Measurements from ENCODE around the gene RGL1.

Gene RGL1

DNA sequence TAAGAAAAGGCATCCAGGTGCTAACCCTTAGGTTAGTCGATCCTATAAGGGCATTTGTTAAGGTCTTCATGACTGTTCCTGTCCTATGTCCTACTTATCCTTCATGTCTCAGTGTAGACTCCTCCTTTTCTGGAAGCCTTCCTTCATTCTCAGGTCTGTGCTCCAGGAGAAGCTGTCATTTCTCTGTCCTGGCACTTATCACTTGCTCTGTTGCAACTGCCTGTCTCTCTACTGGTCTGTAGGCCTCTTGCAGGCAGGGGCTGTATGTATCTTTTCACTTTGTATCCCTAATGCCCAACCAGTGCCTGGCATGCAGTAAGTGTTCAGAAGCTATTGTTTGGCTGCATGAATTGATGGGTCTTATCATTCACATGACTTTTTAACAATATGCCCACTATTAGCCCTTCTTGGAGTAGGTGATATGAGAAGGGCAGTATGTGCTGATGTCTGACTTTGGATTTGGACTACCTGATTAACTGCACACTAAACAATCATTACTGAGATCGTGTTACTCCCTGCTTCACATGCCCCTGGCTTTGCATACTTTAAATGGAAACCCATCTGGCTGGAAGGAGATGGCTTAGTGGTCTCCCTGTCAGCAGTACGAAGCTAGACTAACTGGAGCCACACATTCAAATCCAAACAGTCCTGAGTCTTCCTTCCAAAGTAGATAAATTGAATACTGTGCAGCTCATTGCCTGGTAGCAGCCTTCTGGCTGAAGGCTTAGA is 88.8 kb downstream of the RGL1 start:
- DNase-seq = no peak

DNA sequence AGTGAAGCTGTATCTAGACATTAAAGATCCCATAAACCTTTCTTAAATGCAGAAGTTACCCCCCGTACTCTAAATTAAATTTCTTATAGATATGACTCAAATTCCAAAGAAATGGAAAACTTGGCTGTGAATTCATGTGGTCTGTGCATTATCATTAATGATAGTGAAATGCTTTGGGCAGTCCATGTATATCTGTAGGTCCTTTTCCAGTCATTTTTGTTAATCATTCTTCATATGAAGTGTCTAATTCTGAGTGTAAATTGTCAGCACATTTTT is 89.3 kb downstream of the RGL1 start:
- no peak for DNase-seq

DNA sequence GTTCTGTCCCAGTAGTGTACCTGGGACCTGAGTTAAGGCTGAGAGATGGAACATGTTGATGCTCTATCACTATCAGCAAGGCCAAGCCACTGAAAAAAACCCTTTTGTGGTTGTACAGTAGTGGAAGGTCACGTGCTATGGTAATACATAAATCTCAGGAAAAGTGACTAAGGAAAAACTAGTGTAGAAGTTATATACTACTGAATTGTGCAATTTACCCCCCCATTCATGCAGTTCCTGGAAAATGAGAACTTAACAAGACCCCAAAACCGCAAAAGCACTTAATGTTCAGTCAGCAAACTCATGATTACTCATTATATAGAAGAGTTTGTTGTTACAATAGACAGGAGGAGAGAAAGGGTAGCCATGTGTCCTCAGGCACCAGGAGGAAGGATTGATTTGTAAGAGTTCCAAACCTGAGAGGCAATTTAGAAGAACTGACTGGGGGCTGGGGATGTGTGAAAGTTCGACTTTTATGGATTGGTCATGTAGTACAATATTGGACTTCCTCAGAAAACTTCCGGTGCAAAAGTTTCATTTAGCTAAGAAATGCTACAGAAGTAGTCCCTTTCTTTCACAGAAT is 91.6 kb downstream of the RGL1 start:
- DNase-seq = no peak

DNA sequence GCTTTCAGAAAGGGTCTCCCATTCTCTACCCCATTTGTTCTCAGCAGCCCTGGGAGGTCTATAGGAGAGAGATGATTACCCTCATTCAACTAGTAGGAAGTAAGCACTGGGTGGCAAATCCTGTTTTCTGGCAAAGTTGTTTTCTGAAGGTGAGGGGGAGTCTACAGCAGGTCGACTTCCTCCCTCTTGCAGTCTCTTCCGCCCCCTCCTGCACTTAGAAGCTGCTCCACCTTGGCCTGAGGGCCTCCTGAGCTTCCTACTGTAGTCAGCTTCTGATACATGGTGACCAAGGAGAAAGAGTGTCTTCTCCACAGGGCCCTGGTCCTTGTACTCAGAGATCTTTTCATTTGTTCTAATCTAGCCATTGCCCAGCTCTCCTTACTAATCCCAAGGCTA is 93.1 kb downstream of the RGL1 start:
- DNase-seq = no peak

DNA sequence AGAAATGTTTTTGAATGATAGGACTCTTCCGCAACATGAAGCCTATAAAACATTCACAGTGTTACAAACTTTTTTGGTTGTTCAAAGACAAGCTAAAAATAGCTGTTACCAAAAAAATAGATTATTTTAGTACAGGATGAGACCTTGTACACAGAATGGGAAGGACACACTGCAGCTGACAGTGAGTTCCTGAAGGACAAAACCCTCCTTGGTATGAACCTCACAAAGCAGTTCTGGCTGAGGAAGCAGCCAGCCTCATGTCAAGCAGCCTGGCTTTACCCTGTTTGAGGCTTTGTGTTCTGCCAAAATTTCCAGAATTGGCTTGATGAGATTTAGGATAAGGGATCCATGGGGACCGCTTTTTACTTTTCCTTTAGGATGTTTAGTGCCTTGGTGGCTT is 93.7 kb downstream of the RGL1 start:
- DNase-seq = no peak

DNA sequence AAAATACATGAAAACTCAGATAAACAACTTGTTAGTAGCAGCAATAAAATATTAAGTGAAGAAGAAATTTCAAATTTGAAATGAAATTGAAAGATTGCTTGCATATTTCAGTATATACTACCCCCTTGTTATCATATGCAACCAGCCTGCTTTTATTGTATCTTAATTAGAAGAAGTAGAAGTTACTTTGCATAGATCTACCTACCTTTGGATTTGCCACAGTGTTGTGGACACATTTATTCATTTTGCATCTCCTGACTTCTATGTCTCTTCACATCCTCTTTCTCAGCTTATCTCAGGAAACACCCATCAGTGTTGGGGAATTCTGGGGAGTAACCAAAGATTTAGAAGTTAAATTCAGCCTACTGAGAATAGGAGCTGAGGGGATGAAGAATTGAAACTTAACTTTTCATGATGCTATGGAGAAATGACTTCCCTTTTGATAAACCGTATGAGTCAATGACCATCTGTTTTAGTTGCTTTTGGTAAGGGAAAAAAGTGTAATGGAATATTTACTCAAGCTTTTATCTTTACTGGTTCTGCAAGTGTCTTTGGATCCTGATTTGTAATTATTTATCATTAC is 96.9 kb downstream of the RGL1 start:
- no peak for DNase-seq

DNA sequence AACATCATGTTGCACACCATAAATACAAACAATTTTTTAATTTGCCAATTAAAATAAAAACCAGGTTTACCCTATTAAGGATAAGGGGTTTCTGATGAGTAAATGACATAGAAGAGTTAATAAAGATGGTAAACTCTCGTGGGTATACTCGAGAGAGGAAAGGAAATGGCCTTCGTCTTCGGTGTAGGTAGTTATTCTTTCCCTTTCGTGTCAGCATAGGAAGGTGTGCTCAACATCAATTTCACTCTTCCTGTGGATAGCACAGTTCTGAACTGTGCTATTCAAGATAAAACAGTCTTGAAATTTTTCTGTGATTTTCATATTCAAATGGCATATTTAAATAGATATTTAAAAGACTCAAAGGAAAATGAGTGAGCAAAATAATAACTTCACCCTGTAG is 98.2 kb downstream of the RGL1 start:
- no peak for DNase-seq

DNA sequence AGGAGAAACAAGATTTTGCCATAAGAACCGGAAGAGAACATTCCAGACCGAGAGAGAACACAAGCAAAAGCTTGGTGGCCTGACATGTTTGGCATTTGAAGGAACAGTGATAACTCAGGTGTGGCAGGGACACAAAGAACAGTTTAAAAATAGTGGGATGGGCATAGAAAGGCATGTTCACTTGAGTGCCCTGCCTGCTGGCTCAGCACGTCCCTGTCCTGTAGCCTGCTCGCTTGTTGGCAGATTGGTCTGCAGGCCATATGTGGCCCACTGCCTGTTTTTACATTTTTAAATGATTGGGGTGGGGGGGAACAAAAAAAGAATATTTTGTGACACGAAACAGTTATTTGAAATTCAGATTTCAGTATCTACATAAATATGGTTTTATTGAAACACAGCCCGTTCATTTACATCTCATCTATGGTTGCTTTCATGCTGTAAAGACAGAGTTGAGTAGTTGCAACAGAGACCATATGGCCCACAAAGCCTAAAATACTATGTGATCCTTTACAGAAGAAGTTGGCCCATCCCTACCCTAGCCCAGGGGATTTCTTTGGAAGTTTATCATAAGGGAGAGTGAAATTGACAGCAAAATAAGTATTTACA is 100.7 kb downstream of the RGL1 start:
- no peak for DNase-seq

DNA sequence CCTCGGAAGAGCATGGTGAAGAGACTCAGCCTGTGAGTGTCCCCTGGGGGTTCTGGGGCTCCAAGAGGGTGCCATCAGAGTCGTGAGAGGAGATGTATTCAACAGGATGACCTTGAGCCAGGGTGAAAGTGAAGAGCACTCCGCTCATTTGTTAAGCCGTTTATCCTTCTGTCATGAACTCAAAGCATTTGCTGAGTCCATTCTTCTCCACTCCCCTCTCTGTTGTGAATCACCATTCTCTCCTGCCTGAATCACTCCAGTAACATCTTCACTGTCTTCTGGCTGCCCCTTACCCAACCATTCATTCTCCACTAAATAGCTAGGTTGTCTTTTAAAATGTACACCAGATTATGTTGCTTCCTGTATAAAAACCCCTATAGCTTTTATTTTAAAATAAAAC is 102.2 kb downstream of the RGL1 start:
- no peak for DNase-seq

DNA sequence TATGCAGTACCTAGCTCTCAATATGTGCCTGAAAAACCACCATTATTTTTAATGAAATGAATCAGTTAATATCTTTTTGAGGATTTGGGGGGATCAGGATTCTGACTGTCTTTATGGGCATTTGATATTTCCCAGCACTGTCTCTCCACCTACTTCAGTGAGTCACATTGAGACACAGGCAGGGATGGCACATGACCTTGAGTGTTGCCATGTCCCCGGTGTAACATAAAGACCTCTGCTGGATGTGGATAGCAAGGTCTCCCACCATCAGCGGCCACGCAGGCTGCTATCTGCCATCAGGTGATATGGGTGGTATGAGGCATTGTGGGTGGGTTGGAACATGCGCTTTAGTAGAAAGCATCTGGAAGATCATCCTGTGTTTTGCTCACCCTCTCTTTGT is 103.2 kb downstream of the RGL1 start:
- no peak for DNase-seq

DNA sequence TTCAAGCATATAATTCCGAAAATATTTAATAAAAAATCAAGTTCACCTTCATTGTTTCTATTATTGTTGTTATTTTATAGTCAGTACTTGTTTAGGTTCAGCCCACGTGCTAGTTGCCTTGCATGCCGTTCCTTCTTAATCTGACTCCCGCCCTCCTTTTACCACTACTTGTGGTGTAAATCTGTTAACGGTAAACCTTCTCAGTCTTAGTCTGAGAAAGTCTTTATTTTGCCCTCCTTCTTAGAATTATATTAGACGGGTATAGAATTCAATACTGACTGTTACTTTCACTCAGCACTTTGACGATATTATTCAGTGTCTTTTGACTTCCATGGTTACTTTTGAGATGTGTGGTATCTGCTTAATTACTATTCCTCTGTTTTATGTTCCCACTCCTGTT is 104.8 kb downstream of the RGL1 start:
- no peak for DNase-seq

DNA sequence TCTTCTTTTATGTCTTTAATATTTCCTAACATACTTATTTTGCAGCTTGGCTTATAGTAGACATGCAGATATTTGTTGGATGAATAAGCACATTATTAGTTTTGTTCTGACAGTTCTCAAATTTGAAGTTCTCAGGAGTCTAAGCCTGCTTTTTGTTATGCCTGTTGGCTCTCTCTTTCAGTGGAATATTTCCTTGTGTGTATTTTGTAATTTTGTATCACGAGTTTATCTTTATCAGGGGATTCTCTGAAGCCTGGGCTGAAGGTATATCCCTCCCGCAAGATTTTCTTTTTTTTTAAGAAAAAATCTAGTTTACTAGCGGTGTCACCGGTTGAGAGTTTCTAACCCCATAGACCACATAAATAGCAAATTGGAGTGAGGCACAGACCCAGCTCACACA is 105.9 kb downstream of the RGL1 start:
- DNase-seq = no peak

DNA sequence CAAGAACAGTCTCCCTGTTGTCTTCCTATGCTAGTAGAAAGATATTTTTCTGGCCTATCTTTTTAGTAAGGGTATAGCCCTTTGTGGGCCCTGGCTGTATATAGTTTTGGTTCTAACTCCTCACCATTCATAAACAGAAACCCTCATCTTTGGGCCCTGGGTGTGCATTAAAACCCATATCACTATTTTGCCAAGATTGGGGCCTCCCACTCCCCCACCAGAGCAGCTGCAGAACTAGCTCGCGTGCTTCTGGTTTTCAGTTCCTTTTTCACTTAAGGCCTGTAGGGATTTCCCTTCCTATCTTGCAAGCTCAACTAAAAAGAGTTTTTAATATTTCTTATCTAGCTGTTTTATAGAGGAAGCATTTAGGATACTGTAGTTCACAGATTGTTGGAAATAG is 106.4 kb downstream of the RGL1 start:
- no peak for DNase-seq

DNA sequence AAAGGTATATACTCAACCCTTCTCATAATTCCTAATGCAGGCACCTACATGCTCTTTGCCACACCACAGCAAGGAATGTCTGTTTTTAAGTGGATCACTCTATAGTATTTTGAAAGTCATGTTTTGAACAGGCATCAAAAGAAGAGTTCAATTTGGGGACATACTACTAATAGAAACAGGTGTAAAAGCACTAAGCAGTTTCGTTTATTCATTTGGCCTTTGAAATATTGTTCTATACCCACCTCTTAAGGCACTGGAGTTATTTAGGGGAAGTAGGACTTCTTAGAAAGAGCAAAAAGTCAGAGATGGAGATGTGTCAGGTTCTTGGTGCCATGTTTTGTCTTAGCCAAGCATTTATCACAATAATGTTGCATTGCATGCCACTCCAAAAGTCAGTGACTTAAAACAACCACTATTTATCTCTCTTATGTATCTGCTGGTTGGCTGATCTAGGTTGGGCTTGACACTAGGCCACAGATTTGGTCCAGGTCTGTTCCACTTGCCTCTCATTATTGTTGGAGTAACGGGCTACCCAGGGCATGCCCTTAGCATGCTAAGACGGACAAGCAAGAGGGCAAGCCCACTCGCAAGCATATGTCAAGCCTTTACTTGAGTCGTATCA is 107.5 kb downstream of the RGL1 start:
- DNase-seq = no peak

DNA sequence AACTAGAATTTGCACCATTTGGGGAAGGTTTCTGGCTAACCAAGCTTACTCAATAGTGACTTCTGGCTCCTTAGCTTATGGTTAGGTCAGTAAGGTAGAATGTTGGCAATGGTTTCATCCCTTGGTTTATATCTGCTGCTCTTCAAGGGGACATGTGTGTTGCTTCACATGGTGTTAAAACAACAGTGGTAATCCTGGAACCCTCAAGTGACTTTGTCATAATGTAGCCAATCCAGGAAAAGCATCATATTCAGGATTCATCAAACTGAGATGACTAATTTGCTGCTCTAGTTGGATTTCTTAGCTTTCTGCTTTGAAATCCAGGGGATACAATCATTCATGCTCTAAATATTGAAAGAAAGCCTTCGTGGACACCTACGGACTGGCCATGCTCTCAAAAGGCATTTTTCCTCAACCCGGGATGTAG is 108.7 kb downstream of the RGL1 start:
- DNase-seq = no peak

DNA sequence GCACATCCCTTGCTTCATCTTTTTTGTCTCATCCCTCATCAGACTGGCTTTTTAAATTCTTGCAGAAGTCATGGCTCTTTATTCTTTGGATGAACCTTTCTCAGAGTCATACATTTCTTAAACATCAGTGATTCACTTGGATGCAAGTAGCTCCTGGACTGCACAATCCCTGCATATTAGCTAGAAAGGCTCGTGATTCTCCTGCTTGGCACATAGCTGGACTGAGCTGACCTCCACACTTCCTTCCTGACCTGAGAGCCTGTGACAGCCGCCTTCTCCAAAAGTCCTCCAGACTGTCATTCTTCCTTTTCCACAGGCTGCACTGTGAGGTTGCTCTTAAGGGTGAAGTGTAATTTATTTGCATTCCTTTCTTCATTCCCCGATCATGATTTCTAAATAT is 109.4 kb downstream of the RGL1 start:
- no peak for DNase-seq

DNA sequence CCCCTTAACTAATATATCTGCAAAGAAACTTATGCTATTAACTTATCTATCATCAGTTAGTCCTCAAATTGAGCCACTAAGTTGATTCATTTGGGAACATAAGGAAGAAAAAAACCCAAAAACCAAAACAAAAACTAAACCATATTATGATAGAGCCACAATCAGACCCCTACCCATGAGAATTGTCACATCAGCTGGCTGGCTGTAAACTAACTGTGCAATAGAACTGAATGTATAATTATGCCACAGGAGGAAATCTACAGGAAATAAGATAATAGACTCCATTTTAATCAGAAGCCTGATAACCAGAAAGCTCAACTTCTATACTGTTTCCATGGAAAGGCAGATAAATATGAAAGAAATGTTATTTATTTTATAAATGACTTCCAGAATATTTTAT is 110.0 kb downstream of the RGL1 start:
- no peak for DNase-seq

DNA sequence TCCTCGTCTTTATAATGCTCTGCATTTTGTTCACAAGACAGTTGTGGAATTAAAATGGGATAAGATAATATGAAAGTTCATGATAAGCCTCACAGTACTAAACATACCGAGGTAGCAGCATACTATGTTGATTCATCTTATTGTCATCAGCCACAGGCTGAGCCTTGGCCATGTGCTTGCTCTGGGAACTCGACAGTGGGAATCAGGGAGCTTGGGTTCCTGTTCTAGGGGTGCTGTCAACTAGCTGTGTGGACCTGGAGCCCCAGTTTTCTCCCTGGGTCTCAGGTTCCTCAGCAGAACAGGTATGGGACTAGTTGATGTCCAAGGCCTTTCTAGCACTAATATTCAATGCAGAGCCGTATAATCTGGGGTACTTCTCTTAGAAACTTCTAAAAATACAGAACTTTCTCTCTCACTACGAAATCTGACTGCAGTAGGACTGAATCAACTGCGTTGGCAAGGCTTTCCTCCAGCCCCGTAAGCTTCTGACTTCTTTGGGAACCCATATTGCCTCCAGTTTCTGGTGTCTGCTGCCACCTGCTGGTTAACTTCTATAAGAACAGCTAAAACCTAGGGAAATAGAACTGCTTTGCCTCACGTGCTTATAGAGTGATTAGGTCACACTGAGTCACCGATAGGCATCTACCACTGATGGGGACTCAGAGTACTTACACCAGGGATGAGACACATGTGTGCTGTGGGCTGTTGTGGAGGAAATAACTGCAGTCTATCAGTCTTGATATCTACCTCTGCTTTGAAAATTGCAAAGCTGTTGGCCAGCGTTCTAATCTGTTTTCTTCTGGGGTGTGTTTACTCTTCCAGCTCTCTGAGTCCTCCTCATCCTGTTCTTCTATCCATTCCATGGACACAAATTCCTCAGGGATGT is 110.9 kb downstream of the RGL1 start:
- DNase-seq = peak; percentile 16 to 83

DNA sequence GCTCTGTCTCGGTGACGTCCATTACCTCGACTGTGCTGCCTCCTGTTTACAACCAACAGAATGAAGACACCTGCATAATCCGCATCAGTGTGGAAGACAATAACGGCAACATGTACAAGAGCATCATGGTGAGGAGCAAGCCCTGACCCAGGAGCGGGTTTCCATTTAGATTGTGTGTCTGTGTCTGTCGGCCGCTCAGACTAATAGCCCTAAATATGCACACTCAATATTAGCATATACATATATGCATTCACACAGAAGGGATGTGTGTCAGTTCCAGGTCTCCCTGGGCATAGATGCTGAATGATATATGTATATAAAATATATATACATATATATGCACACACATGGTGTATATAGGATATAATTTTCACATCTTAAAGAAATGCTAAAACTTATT is 111.7 kb downstream of the RGL1 start:
- no peak for DNase-seq

DNA sequence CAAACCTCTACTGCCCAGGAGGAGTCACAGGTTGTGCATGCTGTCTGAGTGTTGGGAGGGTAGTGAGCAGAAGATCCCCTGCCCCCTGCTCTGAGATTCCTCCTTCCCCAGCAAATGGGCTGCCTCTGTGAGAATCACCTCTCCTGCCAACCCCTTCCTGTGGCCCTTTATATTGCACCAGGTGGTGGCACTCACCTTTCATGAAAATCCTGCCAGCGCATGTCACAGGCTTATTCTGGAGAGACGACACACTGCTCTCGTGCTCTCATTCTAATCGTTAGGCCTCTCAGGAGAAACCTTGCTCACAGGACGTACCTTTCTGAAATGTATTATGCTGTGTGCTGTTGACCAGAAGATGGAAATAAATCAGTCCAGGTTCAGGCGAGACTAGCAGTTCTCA is 113.7 kb downstream of the RGL1 start:
- DNase-seq = peak in 1 of 2 experiments; percentile 20

DNA sequence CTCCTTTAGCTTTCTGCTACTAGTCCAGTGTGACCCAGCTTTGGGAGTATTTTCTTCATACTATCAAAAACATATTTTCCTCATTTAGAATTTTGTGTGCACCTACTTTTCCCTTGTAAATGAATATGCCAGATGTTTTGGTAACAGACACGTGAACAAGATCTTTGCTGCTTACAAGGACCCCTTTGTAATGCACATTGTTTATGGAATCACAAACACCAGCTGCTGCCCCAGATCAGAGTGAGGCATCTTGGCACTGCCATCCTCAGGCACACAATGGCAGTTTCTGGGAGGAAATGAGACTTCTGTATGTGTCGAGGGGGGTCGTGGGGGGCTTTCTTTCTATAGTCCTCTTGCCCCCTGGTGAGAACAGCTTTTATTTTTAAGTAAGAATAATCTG is 115.7 kb downstream of the RGL1 start:
- no peak for DNase-seq

DNA sequence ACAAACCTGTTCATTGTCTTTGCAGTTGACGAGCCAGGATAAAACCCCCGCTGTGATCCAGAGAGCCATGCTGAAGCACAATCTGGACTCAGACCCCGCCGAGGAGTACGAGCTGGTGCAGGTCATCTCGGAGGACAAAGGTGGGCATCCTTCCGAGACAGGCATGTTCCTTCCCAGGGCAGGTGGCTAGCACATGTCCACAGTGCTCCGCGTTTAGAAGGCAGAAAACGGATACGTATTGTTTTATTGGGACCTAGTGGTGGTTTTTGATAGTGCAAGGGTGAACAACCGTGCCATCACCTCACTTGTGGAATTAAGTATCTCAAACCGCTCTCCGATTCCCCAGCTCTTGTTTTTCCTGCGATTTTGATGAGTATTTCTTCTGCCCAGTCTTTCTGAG is 117.3 kb downstream of the RGL1 start:
- no peak for DNase-seq

DNA sequence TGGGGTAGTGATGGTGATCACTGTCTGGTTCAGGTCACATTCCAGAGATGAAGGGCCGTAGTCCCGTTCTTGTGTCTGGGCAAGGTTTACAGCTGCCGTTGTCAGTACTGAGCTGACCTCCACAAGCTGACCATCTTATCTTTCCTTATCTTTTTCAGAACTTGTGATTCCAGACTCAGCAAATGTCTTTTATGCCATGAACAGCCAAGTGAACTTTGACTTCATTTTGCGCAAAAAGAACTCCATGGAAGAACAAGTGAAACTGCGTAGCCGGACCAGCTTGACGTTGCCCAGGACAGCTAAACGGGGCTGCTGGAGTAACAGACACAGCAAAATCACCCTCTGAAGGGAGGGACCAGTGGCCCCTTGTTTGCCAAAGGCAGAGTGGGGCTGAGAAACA is 121.0 kb downstream of the RGL1 start:
- DNase-seq = no peak

Measured in cerebellar nuclear complex (tissue), 1 donor.